H1 (cell line): ENCODE data around the gene UBA6. TPM values are rescaled to one million over a fixed set of nuclear protein-coding genes. Genes with fewer than 3 reads are reported as not detected.

Experiments
- CTCF ChIA-PET: fragments of 300-600 bp; sonication (Branson Sonifier 250); formaldehyde crosslinking; loops from one replicate; lab custom pipeline; 2021; ENCODE audit not compliant: partially characterized antibody; lab: Charles Lee
- POLR2A ChIA-PET: fragments of 300-600 bp; sonication (Branson Sonifier 250); formaldehyde crosslinking; loops from one replicate; lab custom pipeline; 2021; ENCODE audit warnings: inconsistent platforms; ENCODE audit not compliant: partially characterized antibody; lab: Charles Lee
- DNase-seq, 2 experiments: peaks; one replicate each; pipeline versions ENCODE4 v3.0.0 to v3.0.0-alpha.2; 2010 to 2022; ENCODE audit warnings: low spot score in 2 of 2, low read depth in 1 of 2, mixed read lengths in 1 of 2
- FAIRE-seq: peaks from 2 replicates; lab custom pipeline; 2011; peaks lifted over from hg19 to GRCh38; lab: Jason Lieb, UNC
- H2AFZ ChIP-seq: 2 replicates; pipeline ENCODE4 v1.8.1; 2012; ENCODE audit warnings: low read length, inconsistent platforms
- H2AK5ac ChIP-seq: 2 replicates; pipeline ENCODE4 v1.6.1; 2013; ENCODE audit warnings: low read depth, low read length
- H2BK120ac ChIP-seq: replicated peaks from 2 replicates; pipeline ENCODE3; 2013; ENCODE audit warnings: low read depth, low read length, inconsistent platforms
- H2BK12ac ChIP-seq: 2 replicates; pipeline ENCODE4 v1.6.1; 2013; ENCODE audit warnings: low read depth, low read length
- H2BK15ac ChIP-seq: 2 replicates; pipeline ENCODE4 v1.6.1; 2013; ENCODE audit warnings: low read length
- H2BK20ac ChIP-seq: 2 replicates; pipeline ENCODE4 v1.6.1; 2013; ENCODE audit warnings: low read length
- H2BK5ac ChIP-seq: 2 replicates; pipeline ENCODE4 v1.6.1; 2013; ENCODE audit warnings: low read depth, low read length
- H3K14ac ChIP-seq: 2 replicates; pipeline ENCODE4 v1.6.1; 2013; ENCODE audit warnings: inconsistent platforms; ENCODE audit not compliant: insufficient read length
- H3K18ac ChIP-seq: 2 replicates; pipeline ENCODE4 v1.6.1; 2013; ENCODE audit warnings: low read length; ENCODE audit errors: extremely low read depth
- H3K23ac ChIP-seq: 2 replicates; pipeline ENCODE4 v1.6.1; 2013; ENCODE audit warnings: inconsistent platforms; ENCODE audit not compliant: insufficient read length
- H3K23me2 ChIP-seq: 2 replicates; pipeline ENCODE4 v1.6.1; 2013; ENCODE audit warnings: low read depth, low read length
- H3K27ac ChIP-seq: 2 replicates; pipeline ENCODE4 v1.6.1; 2011; ENCODE audit warnings: low read depth, low read length, inconsistent platforms
- H3K27me3 ChIP-seq, 4 experiments: replicated peaks in 1 of 4; 1 replicate in 1 of 4; 2 replicates in 3 of 4; pipeline versions ENCODE4 v1.6.1 to v1.8.1; 2011 to 2013; ENCODE audit warnings: low read length in 3 of 4, mild to moderate bottlenecking in 3 of 4, inconsistent platforms in 2 of 4, mixed read lengths in 2 of 4, moderate library complexity in 1 of 4; ENCODE audit not compliant: control insufficient read depth in 3 of 4, insufficient read depth in 3 of 4; ENCODE audit errors: extremely low read depth in 1 of 4
- H3K36me3 ChIP-seq, 4 experiments: 2 replicates each; pipeline versions ENCODE4 v1.6.1 to v1.8.1; 2011 to 2013; ENCODE audit warnings: mild to moderate bottlenecking in 4 of 4, low read length in 3 of 4, moderate library complexity in 2 of 4, control low read depth in 1 of 4, inconsistent platforms in 1 of 4; ENCODE audit not compliant: insufficient read depth in 4 of 4, control insufficient read depth in 2 of 4
- H3K4ac ChIP-seq: replicated peaks from 2 replicates; pipeline ENCODE3; 2013; ENCODE audit warnings: low read length, low read depth, mixed read lengths, inconsistent platforms; ENCODE audit not compliant: insufficient read length
- H3K4me1 ChIP-seq, 4 experiments: replicated peaks in 1 of 4; 1 replicate in 1 of 4; 2 replicates in 3 of 4; pipeline versions ENCODE4 v1.6.1 to v1.8.1; 2011 to 2013; ENCODE audit warnings: low read length in 3 of 4, inconsistent platforms in 2 of 4, mixed read lengths in 1 of 4; ENCODE audit not compliant: insufficient read depth in 4 of 4, control insufficient read depth in 3 of 4
- H3K4me2 ChIP-seq, 2 experiments: 2 replicates each; pipeline versions ENCODE4 v1.6.1 to v1.8.1; 2011 to 2013; ENCODE audit warnings: low read depth in 2 of 2, low read length in 2 of 2, control low read depth in 1 of 2, inconsistent platforms in 1 of 2, mild to moderate bottlenecking in 1 of 2; ENCODE audit not compliant: insufficient read depth in 1 of 2
- H3K4me3 ChIP-seq, 4 experiments: fragments of 200-600, 300-600 bp in 1 of 4; sonication (generic), shearing (Covaris generic), sonication (Bioruptor Twin) in 1 of 4; 2 replicates each; pipeline versions ENCODE4 v1.5.1 to v1.8.1; 2011 to 2016; ENCODE audit warnings: low read length in 4 of 4, low read depth in 3 of 4, control low read depth in 2 of 4, inconsistent platforms in 2 of 4, mild to moderate bottlenecking in 2 of 4, mixed read lengths in 1 of 4, moderate library complexity in 1 of 4; ENCODE audit not compliant: insufficient read depth in 2 of 4; ENCODE audit errors: extremely low read depth in 1 of 4
- H3K56ac ChIP-seq: replicated peaks from 2 replicates; pipeline ENCODE3; 2013; ENCODE audit warnings: low read depth, mild to moderate bottlenecking, mixed read lengths, low read length, inconsistent platforms; ENCODE audit not compliant: insufficient read length
- H3K79me1 ChIP-seq: 2 replicates; pipeline ENCODE4 v1.6.1; 2013; ENCODE audit warnings: low read depth, low read length, control low read depth
- H3K79me2 ChIP-seq, 2 experiments: 2 replicates each; pipeline versions ENCODE4 v1.6.1 to v1.8.1; 2012 to 2013; ENCODE audit warnings: low read length in 2 of 2, mild to moderate bottlenecking in 2 of 2, inconsistent platforms in 1 of 2; ENCODE audit not compliant: insufficient read depth in 2 of 2, control insufficient read depth in 1 of 2
- H3K9ac ChIP-seq, 4 experiments: replicated peaks in 1 of 4; 1 replicate in 1 of 4; 2 replicates in 3 of 4; pipeline versions ENCODE4 v1.6.1 to v1.8.1; 2011 to 2013; ENCODE audit warnings: low read depth in 3 of 4, low read length in 3 of 4, control low read depth in 2 of 4, mild to moderate bottlenecking in 2 of 4, moderate library complexity in 2 of 4, inconsistent platforms in 1 of 4; ENCODE audit errors: extremely low read depth in 1 of 4
- H3K9me3 ChIP-seq, 2 experiments: 2 replicates each; pipeline versions ENCODE4 v1.6.1 to v1.8.1; 2012 to 2013; ENCODE audit warnings: mild to moderate bottlenecking in 2 of 2, moderate library complexity in 2 of 2, control low read depth in 1 of 2, inconsistent platforms in 1 of 2, low read depth in 1 of 2, low read length in 1 of 2, mixed read lengths in 1 of 2; ENCODE audit not compliant: insufficient read depth in 2 of 2
- H4K20me1 ChIP-seq, 2 experiments: replicated peaks in 1 of 2; 2 replicates each; pipeline versions ENCODE3 to v1.8.1; 2011 to 2013; ENCODE audit warnings: inconsistent platforms in 2 of 2, low read length in 2 of 2, mild to moderate bottlenecking in 1 of 2; ENCODE audit not compliant: insufficient read depth in 2 of 2, control insufficient read depth in 1 of 2
- H4K5ac ChIP-seq: 2 replicates; pipeline ENCODE4 v1.6.1; 2013; ENCODE audit warnings: low read length, low read depth, mixed read lengths, inconsistent platforms; ENCODE audit not compliant: insufficient read length
- H4K8ac ChIP-seq: 2 replicates; pipeline ENCODE4 v1.8.0; 2013; ENCODE audit warnings: mild to moderate bottlenecking, moderate library complexity, low read length, inconsistent platforms; ENCODE audit not compliant: insufficient read depth; ENCODE audit errors: extremely low read depth
- H4K91ac ChIP-seq: replicated peaks from 2 replicates; pipeline ENCODE3; 2013; ENCODE audit warnings: low read length, mixed read lengths, inconsistent platforms; ENCODE audit not compliant: insufficient read length
- CBX8 ChIP-seq: fragments of 300-800, 300-1000 bp; sonication (generic); IDR thresholded peaks from 2 replicates; pipeline ENCODE4 v1.7.1; 2016; ENCODE audit warnings: low read depth, low read length, borderline replicate concordance
- CHD2 ChIP-seq: IDR thresholded peaks from 2 replicates; pipeline ENCODE4 v1.6.1; 2012; ENCODE audit warnings: low read length, improper control_type of control experiment
- EGR1 ChIP-seq: IDR thresholded peaks from 2 replicates; pipeline ENCODE4 v1.6.1; 2011; ENCODE audit warnings: low read depth, low read length, borderline replicate concordance
- FOSL1 ChIP-seq: IDR thresholded peaks from 2 replicates; pipeline ENCODE4 v1.6.1; 2011; ENCODE audit warnings: mild to moderate bottlenecking, low read depth, low read length, moderate library complexity; ENCODE audit not compliant: insufficient read depth
- KDM4A ChIP-seq: IDR thresholded peaks from one replicate; pipeline ENCODE4 v1.7.1; 2012; ENCODE audit warnings: low read depth, mild to moderate bottlenecking, moderate library complexity, low read length, inconsistent platforms; ENCODE audit not compliant: severe bottlenecking
- NANOG ChIP-seq: IDR thresholded peaks from 2 replicates; pipeline ENCODE4 v1.6.1; 2011; ENCODE audit warnings: low read length, low read depth, mild to moderate bottlenecking, inconsistent platforms; ENCODE audit not compliant: insufficient read depth, poor library complexity, severe bottlenecking
- RAD21 ChIP-seq, 2 experiments: IDR thresholded peaks in 1 of 2; conservative IDR thresholded peaks in 1 of 2; 2 replicates each; pipeline ENCODE4 v1.6.1; 2011; ENCODE audit warnings: low read depth in 2 of 2, low read length in 2 of 2, improper control_type of control experiment in 1 of 2, inconsistent platforms in 1 of 2, mild to moderate bottlenecking in 1 of 2, moderate library complexity in 1 of 2
- RBBP5 ChIP-seq: IDR thresholded peaks from 2 replicates; pipeline ENCODE4 v1.7.1; 2012; ENCODE audit warnings: low read depth, mild to moderate bottlenecking, inconsistent platforms, low read length, moderate library complexity, borderline replicate concordance
- RFX5 ChIP-seq: IDR thresholded peaks from 2 replicates; pipeline ENCODE4 v1.6.1; 2011; ENCODE audit warnings: low read depth, low read length, improper control_type of control experiment, borderline replicate concordance
- TAF1 ChIP-seq: IDR thresholded peaks from 2 replicates; pipeline ENCODE4 v1.6.1; 2011; ENCODE audit warnings: mild to moderate bottlenecking, low read depth, low read length
- TBP ChIP-seq: IDR thresholded peaks from 2 replicates; pipeline ENCODE4 v1.6.1; 2011; ENCODE audit warnings: low read depth, low read length, improper control_type of control experiment
- WGBS, 2 experiments: shearing (Covaris generic) in 1 of 2; methylation state at CpG; one replicate each; pipeline versions ENCODE4 v1.1.6 to v1.1.7; 2013 to 2015; ENCODE audit warnings: low lambda C conversion rate in 2 of 2, mixed read lengths in 2 of 2, inconsistent platforms in 1 of 2, low coverage in 1 of 2, missing lambda C conversion rate in 1 of 2; ENCODE audit not compliant: insufficient replicate concordance in 2 of 2, insufficient coverage in 1 of 2, insufficient read length in 1 of 2; ENCODE audit errors: extremely low coverage in 1 of 2, missing lambda C conversion rate in 1 of 2; 5-methylcytosine and 5-hydroxymethylcytosine counted together
- polyA plus RNA-seq, 7 experiments: library from polyadenylated mRNA; depleted of rRNA in 3 of 7; stranded (reverse) in 5 of 7; unstranded in 2 of 7; fragments of >200 nt in 5 of 7; fragments of 200-250 nt in 2 of 7; gene quantifications; 1 replicate in 5 of 7; 2 replicates in 1 of 7; 4 replicates in 1 of 7; pipeline versions ENCODE4 v1.2.1 to v1.2.3, GENCODE V29; 2011 to 2013; ENCODE audit warnings: missing spikeins in 2 of 7, mixed read lengths in 2 of 7
- total RNA-seq: library from RNA; stranded (reverse); fragmentation: NEBNext Ultra II Directional; extraction: Animal tissue kit (Norgen Biotek cat#: 25700); gene quantifications from 2 replicates; pipeline ENCODE4 v1.2.1, GENCODE V29; 2021

Gene UBA6
- total and polyA plus RNA-seq, 2 of the 8 experiments (the other 6 are each of a cell fraction or from before 2014, with no cell fraction given) = 17.4 to 74.3 TPM

GRCh38 chr4:67713529-67714247, 12.7 kb upstream of the UBA6 start:
- ChIA-PET POLR2A (interaction anchor here (0.6 to 1.7 kb wide), 2 partner anchors 137 to 731 kb away, joined by 3 to 4 read pairs; no protein-coding TSS in a partner anchor), CTCF (interaction anchor here (0.6 to 4.9 kb wide), 7 partner anchors 10 to 98 kb away, joined by 3 to 21 read pairs (median 3); partner anchors contain the start of gene UBA6)
- Histone ChIP-seq H2AK5ac (0 out of 2 replicates have a peak overlapping the region, but pooled peaks have one; percentile 9), H3K4me1 (peaks cover 5 to 17% (median 11%) of the 10 kb centered on the region in 4 experiments; a peak in 6 of 7 replicates), H3K23ac (no peak overlapping the region), H3K4ac (no peak overlapping the region), H3K36me3 (no peaks in the 10 kb centered on the region), H2BK120ac (no peak overlapping the region), H3K9ac (no peak overlapping the region), H2AFZ (no peak overlapping the region), H3K4me2 (0 out of 4 replicates have a peak overlapping the region, but pooled peaks of 1 of the 2 experiments have one; percentile 8), H3K4me3 (no peak overlapping the region), H2BK12ac (peak overlapping the region; percentile 11; the same call in 1 of the 2 replicates), H3K79me2 (peaks cover 0 to 13% of the 10 kb centered on the region in 2 experiments; a peak in 3 of 4 replicates), H3K23me2 (no peaks in the 10 kb centered on the region), H3K18ac (no peak overlapping the region), H2BK5ac (peak overlapping the region; percentile 26; the same call in 1 of the 2 replicates), H4K91ac (no peak overlapping the region), H2BK20ac (no peak overlapping the region), H2BK15ac (peak overlapping the region; percentile 67; the same call in 1 of the 2 replicates), H3K27ac (no peak overlapping the region), H4K20me1 (no peaks in the 10 kb centered on the region), H3K9me3 (no peaks in the 10 kb centered on the region; a peak in 1 of 4 replicates), H4K8ac (no peak overlapping the region), H3K27me3 (no peaks in the 10 kb centered on the region), H3K79me1 (no peaks in the 10 kb centered on the region; the same call in 1 of the 2 replicates), H3K56ac (no peak overlapping the region), H3K14ac (no peak overlapping the region), H4K5ac (no peak overlapping the region)
- DNase-seq (no peak), FAIRE-seq (no peak)
- TF ChIP-seq RBBP5 = no peak
- TF ChIP-seq RAD21 (IDR thresholded peaks at IDR 0.05 in 1 of 2, conservative IDR thresholded peaks at IDR 0.05 in 1 of 2; ENCODE audit: low read depth in 2 of 2, low read length in 2 of 2) = no peak
- TF ChIP-seq CBX8 = no peak
- no peak for TF ChIP-seq CHD2
- TF ChIP-seq EGR1 = no peak
- no peak for TF ChIP-seq FOSL1
- TF ChIP-seq NANOG = no peak
- no peak for TF ChIP-seq KDM4A
- TF ChIP-seq RFX5 = no peak
- TF ChIP-seq TAF1 = no peak
- no peak for TF ChIP-seq TBP
- 93% methylated on average over 12 of the region's 12 CpGs; no CpG with 5 or more reads in 1 of the 2 experiments for WGBS, 2 experiments
